Thyroid gland (tissue), 4 donors: ENCODE measurements around the gene FGL2. TPM values are rescaled to one million over a fixed set of nuclear protein-coding genes. Genes with fewer than 3 reads are reported as not detected.
"Not testable (repeated sequence)": the region's sequence is repeated elsewhere in the genome, so short reads cannot be mapped to it uniquely, and the experiment has no call there.

Experiments
- DNase-seq, 2 donors: peaks; one replicate each; pipeline ENCODE4 v3.0.0-alpha.2; 2019
- H3K27ac ChIP-seq, 3 donors: fragments of 200-600 bp; sonication (generic); 1 replicate in 2 of 3; 2 replicates in 1 of 3; pipeline ENCODE4 v1.5.1; 2016 to 2019; ENCODE audit warnings: mild to moderate bottlenecking in 1 of 3, moderate library complexity in 1 of 3
- H3K27me3 ChIP-seq: fragments of 200-600 bp; sonication (generic); one replicate; pipeline ENCODE4 v1.5.1; 2019
- H3K36me3 ChIP-seq, 2 donors: fragments of 200-600 bp; sonication (generic); one replicate each; pipeline ENCODE4 v1.5.1; 2016 to 2019
- H3K4me1 ChIP-seq, 2 donors: fragments of 200-600 bp; sonication (generic); one replicate each; pipeline ENCODE4 v1.5.1; 2017 to 2019
- H3K4me3 ChIP-seq, 3 donors: fragments of 200-600 bp; sonication (generic); replicated peaks in 1 of 3; 1 replicate in 2 of 3; 2 replicates in 1 of 3; pipeline ENCODE4 v1.5.1; 2016; ENCODE audit warnings: mild to moderate bottlenecking in 1 of 3
- H3K9me3 ChIP-seq: fragments of 200-600 bp; sonication (generic); one replicate; pipeline ENCODE4 v1.5.1; 2017
- POLR2A ChIP-seq, 2 donors: fragments of 450-650 bp; IDR thresholded peaks; one replicate each; pipeline ENCODE4 v1.6.1; 2017; ENCODE audit warnings: antibody characterized with exemption in 2 of 2, mild to moderate bottlenecking in 2 of 2, moderate library complexity in 1 of 2
- WGBS, 2 donors: methylation state at CpG; one replicate each; pipeline ENCODE4 v1.1.5; 2017; 5-methylcytosine and 5-hydroxymethylcytosine counted together
- intact Hi-C: fragments of 100-400 bp; cut with DNase I; formaldehyde crosslinking; loops from one replicate; pipeline ENCODE4 v1.15.1; 2023
- total RNA-seq, 4 donors: library from RNA; depleted of rRNA; stranded (reverse); fragments of >200 nt; gene quantifications; one replicate each; pipeline ENCODE4 v1.2.3, GENCODE V29; 2016
- TF ChIP-seq, protein P1 (sequence below), 6 experiments: fragments of 200-600 bp in 3 of 6; fragments of 450-650 bp in 3 of 6; sonication (generic) in 3 of 6; IDR thresholded peaks; one replicate each; pipeline ENCODE4 v1.5.1; 2016 to 2019; ENCODE audit warnings: antibody characterized with exemption in 6 of 6, mild to moderate bottlenecking in 2 of 6, inconsistent platforms in 1 of 6, moderate library complexity in 1 of 6

FGL2 gene
- total RNA-seq, 4 donors from 2014 or later, result 19.9 to 66.5 (median 38.3) TPM

DNA sequence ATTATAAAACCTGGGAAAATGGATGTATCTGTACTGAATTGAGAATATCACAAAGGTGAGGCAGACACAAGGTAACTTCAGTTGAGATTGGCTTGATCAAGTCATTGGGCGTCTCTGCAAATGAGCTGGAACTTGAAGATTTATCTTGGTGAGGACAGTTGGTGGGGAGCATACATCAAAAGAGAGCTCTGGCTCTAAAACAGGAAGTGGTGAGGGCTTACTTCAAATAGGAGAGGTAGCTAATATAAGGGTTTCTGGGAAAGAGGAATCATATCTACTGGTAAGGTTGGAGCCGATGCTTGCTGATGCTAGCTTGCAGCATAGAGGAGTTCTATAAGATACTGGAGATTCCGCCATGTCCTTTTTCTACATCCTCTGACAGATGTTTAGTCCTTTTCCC, 39.9 kb upstream of the FGL2 start:
- Histone ChIP-seq H3K36me3 (no peaks in the 10 kb centered on the region), H3K9me3 (no peaks in the 10 kb centered on the region), H3K27me3 (no peaks in the 10 kb centered on the region), H3K4me1 (peaks cover 12 to 19% of the 10 kb centered on the region in 2 donors), H3K27ac (peak overlapping the region in 1 of 3 donors; percentile 46), H3K4me3 (no peak overlapping the region)
- 91 to 93% methylated on average over 3 of the region's 3 CpGs for WGBS, 2 donors
- no peak for TF ChIP-seq POLR2A (IDR thresholded peaks at IDR 0.05)
- TF ChIP-seq, protein P1, sequence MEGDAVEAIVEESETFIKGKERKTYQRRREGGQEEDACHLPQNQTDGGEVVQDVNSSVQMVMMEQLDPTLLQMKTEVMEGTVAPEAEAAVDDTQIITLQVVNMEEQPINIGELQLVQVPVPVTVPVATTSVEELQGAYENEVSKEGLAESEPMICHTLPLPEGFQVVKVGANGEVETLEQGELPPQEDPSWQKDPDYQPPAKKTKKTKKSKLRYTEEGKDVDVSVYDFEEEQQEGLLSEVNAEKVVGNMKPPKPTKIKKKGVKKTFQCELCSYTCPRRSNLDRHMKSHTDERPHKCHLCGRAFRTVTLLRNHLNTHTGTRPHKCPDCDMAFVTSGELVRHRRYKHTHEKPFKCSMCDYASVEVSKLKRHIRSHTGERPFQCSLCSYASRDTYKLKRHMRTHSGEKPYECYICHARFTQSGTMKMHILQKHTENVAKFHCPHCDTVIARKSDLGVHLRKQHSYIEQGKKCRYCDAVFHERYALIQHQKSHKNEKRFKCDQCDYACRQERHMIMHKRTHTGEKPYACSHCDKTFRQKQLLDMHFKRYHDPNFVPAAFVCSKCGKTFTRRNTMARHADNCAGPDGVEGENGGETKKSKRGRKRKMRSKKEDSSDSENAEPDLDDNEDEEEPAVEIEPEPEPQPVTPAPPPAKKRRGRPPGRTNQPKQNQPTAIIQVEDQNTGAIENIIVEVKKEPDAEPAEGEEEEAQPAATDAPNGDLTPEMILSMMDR (IDR thresholded peaks at IDR 0.05), result no peak
- intact Hi-C loops, result no loop called here
- DNase-seq, result no peak

- Histone ChIP-seq H3K4me3 (no peak overlapping the region), H3K4me1 (peaks cover 12 to 19% of the 10 kb centered on the region in 2 donors), H3K27ac (peak overlapping the region in 2 of 3 donors; percentile 46 to 65), H3K36me3 (no peaks in the 10 kb centered on the region), H3K27me3 (no peaks in the 10 kb centered on the region), H3K9me3 (no peaks in the 10 kb centered on the region)
- DNase-seq, result no peak
- intact Hi-C loops, result no loop called here
- 85 to 89% methylated on average over 2 of the region's 2 CpGs for WGBS, 2 donors
- TF ChIP-seq POLR2A (IDR thresholded peaks at IDR 0.05), result no peak
- TF ChIP-seq, protein P1 (IDR thresholded peaks at IDR 0.05), result no peak
Measured at GRCh38 chr7:77238703-77239136, 39.1 kb upstream of the FGL2 start.

GRCh38 chr7:77235276-77235675, 35.7 kb upstream of the FGL2 start:
- intact Hi-C loops, result no loop called here
- WGBS, 2 donors, result 95 to 97% methylated on average over 2 of the region's 2 CpGs
- TF ChIP-seq, protein P1 (IDR thresholded peaks at IDR 0.05), result no peak
- TF ChIP-seq POLR2A (IDR thresholded peaks at IDR 0.05), result no peak
- no peak for DNase-seq
- Histone ChIP-seq H3K36me3 (no peaks in the 10 kb centered on the region), H3K27ac (no peak overlapping the region), H3K27me3 (no peaks in the 10 kb centered on the region), H3K4me3 (no peak overlapping the region), H3K9me3 (no peaks in the 10 kb centered on the region), H3K4me1 (peaks cover 12 to 21% of the 10 kb centered on the region in 2 donors)

- no peak overlapping the region for H3K4me3 ChIP-seq
- H3K4me1 ChIP-seq, result peaks cover 0 to 9% of the 10 kb centered on the region in 2 donors
- TF ChIP-seq, protein P1 (IDR thresholded peaks at IDR 0.05), result no peak
- TF ChIP-seq POLR2A (IDR thresholded peaks at IDR 0.05), result no peak
- no peaks in the 10 kb centered on the region for H3K27me3 ChIP-seq
- intact Hi-C loops, result no loop called here
- H3K9me3 ChIP-seq, result no peaks in the 10 kb centered on the region
- no peaks in the 10 kb centered on the region for H3K36me3 ChIP-seq
- no peak for DNase-seq
- WGBS, 2 donors, result 88 to 100% methylated on average over 1 to 2 of the region's 2 CpGs
- H3K27ac ChIP-seq, result peak overlapping the region in 1 of 3 donors; percentile 34
Measured at GRCh38 chr7:77232467-77232866, 32.8 kb upstream of the FGL2 start.

DNA sequence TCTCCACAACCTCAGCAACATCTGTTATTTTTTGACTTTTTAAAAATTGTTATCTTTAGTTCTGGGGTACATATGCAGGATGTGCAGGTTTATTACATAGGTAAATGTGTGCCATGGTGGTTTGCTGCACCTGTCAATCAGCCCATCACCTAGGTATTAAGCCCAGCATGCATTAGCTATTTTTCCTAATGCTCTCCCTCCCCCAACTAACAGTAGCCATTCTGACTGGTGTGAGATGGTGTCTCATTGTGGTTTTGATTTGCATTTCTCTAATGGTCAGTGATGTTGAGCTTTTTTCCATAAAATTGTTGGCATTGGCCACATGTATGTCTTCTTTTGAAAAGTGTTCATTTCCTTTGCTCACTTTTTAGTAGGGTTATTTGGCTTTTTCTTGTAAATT, 29.2 kb upstream of the FGL2 start:
- peaks cover 0 to 11% of the 10 kb centered on the region in 2 donors for H3K4me1 ChIP-seq
- H3K36me3 ChIP-seq, H3K27ac ChIP-seq, H3K27me3 ChIP-seq, H3K9me3 ChIP-seq, H3K4me3 ChIP-seq, DNase-seq, intact Hi-C loops: not testable (repeated sequence)
